K562 (cell line): ENCODE measurements around the gene ATXN7. TPM values are rescaled to one million over a fixed set of nuclear protein-coding genes. Genes with fewer than 3 reads are reported as not detected.
A peak's percentile ranks its signal among the peaks of the same experiment; 100 is the strongest.

Experiments
- ATAC-seq: fragments of 200-7000 bp; cut with Tn5 transposase; 3 replicates; pipeline ENCODE4 v1.9.1; 2020; ENCODE audit warnings: moderate library complexity
- BruUV-seq: library from RNA; stranded (reverse); fragments of 400-500 nt; replicated peaks from 2 replicates; lab custom pipeline; 2021; lab: Mats Ljungman, UMichigan
- CTCF ChIA-PET: fragments of 300-600 bp; formaldehyde crosslinking; extraction: SDS; loops from one replicate; lab custom pipeline; 2021; ENCODE audit warnings: low intra/inter-chr PET ratio; lab: Yijun Ruan, JAX
- POLR2A ChIA-PET: fragments of 300-600, 350-650 bp; sonication (Branson Sonifier 250); formaldehyde crosslinking; extraction: SDS; loops from one replicate; lab custom pipeline; 2021; ENCODE audit warnings: antibody characterized with exemption, inconsistent platforms; lab: Yijun Ruan, JAX
- DNase-seq, 4 experiments: peaks; one replicate each; pipeline versions ENCODE4 v3.0.0 to v3.0.0-alpha.2; 2011 to 2018; ENCODE audit warnings: low spot score in 3 of 4, mixed read lengths in 3 of 4; ENCODE audit errors: extremely low read depth in 1 of 4
- FAIRE-seq: peaks from 2 replicates; lab custom pipeline; 2011; peaks lifted over from hg19 to GRCh38; lab: Jason Lieb, UNC
- H2AFZ ChIP-seq: 2 replicates; pipeline ENCODE4 v1.6.0; 2011; ENCODE audit warnings: low read depth, low read length, control low read depth, inconsistent platforms
- H3K27ac ChIP-seq: fragments of 200-600 bp; 3 replicates; pipeline ENCODE4 v1.8.0; 2011; ENCODE audit warnings: low read depth, mild to moderate bottlenecking, control low read depth, inconsistent platforms, low read length, moderate library complexity, mixed read lengths; ENCODE audit errors: extremely low read depth
- H3K27me3 ChIP-seq, 2 experiments: fragments of 300-600 bp in 1 of 2; 2 replicates in 1 of 2; 3 replicates in 1 of 2; pipeline versions ENCODE4 v1.6.0 to v1.8.0; 2011; ENCODE audit warnings: inconsistent platforms in 2 of 2, low read length in 2 of 2, mild to moderate bottlenecking in 1 of 2, mixed read lengths in 1 of 2, moderate library complexity in 1 of 2; ENCODE audit not compliant: control insufficient read depth in 2 of 2, insufficient read depth in 2 of 2
- H3K36me3 ChIP-seq: fragments of 300-600 bp; 3 replicates; pipeline ENCODE4 v1.8.0; 2011; ENCODE audit warnings: mild to moderate bottlenecking, low read length, inconsistent platforms; ENCODE audit not compliant: control insufficient read depth, insufficient read depth
- H3K4me1 ChIP-seq, 2 experiments: fragments of 200-600 bp in 1 of 2; replicated peaks in 1 of 2; 2 replicates in 1 of 2; 3 replicates in 1 of 2; pipeline versions ENCODE4 v1.5.1 to v1.8.0; 2011; ENCODE audit warnings: inconsistent platforms in 2 of 2, low read length in 2 of 2, mild to moderate bottlenecking in 1 of 2, mixed read lengths in 1 of 2, moderate library complexity in 1 of 2; ENCODE audit not compliant: control insufficient read depth in 2 of 2, insufficient read depth in 2 of 2
- H3K4me2 ChIP-seq: 2 replicates; pipeline ENCODE4 v1.6.1; 2011; ENCODE audit warnings: low read length, control low read depth, inconsistent platforms, mixed read lengths; ENCODE audit not compliant: insufficient read depth
- H3K4me3 ChIP-seq: fragments of 200-600 bp; sonication (generic), shearing (Covaris generic); 2 replicates; pipeline ENCODE4 v1.5.1; 2016; ENCODE audit warnings: control low read depth, inconsistent platforms
- H3K79me2 ChIP-seq: fragments of 200-600 bp; 3 replicates; pipeline ENCODE4 v1.8.0; 2011; ENCODE audit warnings: low read length, inconsistent platforms; ENCODE audit not compliant: control insufficient read depth, insufficient read depth
- H3K9ac ChIP-seq, 2 experiments: 2 replicates each; pipeline versions ENCODE4 v1.6.0 to v1.6.1; 2011; ENCODE audit warnings: low read depth in 2 of 2, low read length in 2 of 2, control low read depth in 1 of 2, inconsistent platforms in 1 of 2, mild to moderate bottlenecking in 1 of 2, mixed read lengths in 1 of 2; ENCODE audit not compliant: insufficient read depth in 1 of 2
- H3K9me1 ChIP-seq: one replicate; pipeline ENCODE4 v1.6.0; 2011; ENCODE audit warnings: inconsistent platforms, mild to moderate bottlenecking, low read length, moderate library complexity; ENCODE audit not compliant: control insufficient read depth, insufficient read depth
- H3K9me3 ChIP-seq: replicated peaks from 2 replicates; pipeline ENCODE4 v1.5.1; 2011; ENCODE audit warnings: low read depth, low read length, inconsistent platforms; ENCODE audit not compliant: control insufficient read depth, insufficient read depth
- H4K20me1 ChIP-seq: replicated peaks from 2 replicates; pipeline ENCODE4 v1.6.1; 2011; ENCODE audit warnings: low read length, inconsistent platforms, mixed read lengths; ENCODE audit not compliant: control insufficient read depth, insufficient read depth
- ZBTB11 ChIP-seq, 3 experiments: fragments of 200-800 bp in 1 of 3; fragments of 250-450 bp in 1 of 3; fragments of 450-650 bp in 1 of 3; sonication (Bioruptor Pico) in 1 of 3; sonication (Bioruptor generic) in 1 of 3; formaldehyde crosslinking in 1 of 3; IDR thresholded peaks; 2 replicates each; pipeline versions ENCODE4 v1.6.1 to v1.8.0; 2016 to 2022; ENCODE audit warnings: mild to moderate bottlenecking in 2 of 3, missing genetic modification characterization in 2 of 3, missing compliant biosample characterization in 1 of 3, moderate library complexity in 1 of 3
- ZNF551 ChIP-seq: fragments of 250-450 bp; sonication (Bioruptor Pico); IDR thresholded peaks from 2 replicates; pipeline ENCODE4 v1.5.0; 2021; ENCODE audit warnings: mild to moderate bottlenecking, moderate library complexity
- WGBS: fragments of 100-300 bp; shearing (Covaris generic); methylation state at CpG from one replicate; pipeline ENCODE4 v1.1.6; 2016; ENCODE audit warnings: low coverage, mixed read lengths; ENCODE audit not compliant: insufficient coverage; ENCODE audit errors: missing lambda C conversion rate; 5-methylcytosine and 5-hydroxymethylcytosine counted together
- in situ Hi-C: fragments of 300-500 bp; cut with MboI; formaldehyde crosslinking; loops from 4 replicates; pipeline ENCODE4 v1.15.0; 2018; ENCODE audit warnings: inconsistent platforms, mixed read lengths
- intact Hi-C: fragments of 100-400 bp; cut with micrococcal nuclease; formaldehyde crosslinking; loops from 2 replicates; pipeline ENCODE4 v1.14.2; 2022
- polyA plus RNA-seq, 8 experiments: library from polyadenylated mRNA; depleted of rRNA in 4 of 8; stranded (reverse) in 5 of 8; unstranded in 3 of 8; fragments of >200 nt; fragmentation: Nextera tagmentation in 2 of 8; fragmentation: Illumina TruSeq in 1 of 8; extraction: Ambion mirVana in 2 of 8; extraction: Trizol in 1 of 8; gene quantifications; 2 replicates each; pipeline versions ENCODE4 v1.2.1 to v1.2.3, GENCODE V29; 2011 to 2014; ENCODE audit warnings: inconsistent platforms in 1 of 8, missing spikeins in 1 of 8
- total RNA-seq, 7 experiments: library from RNA; depleted of rRNA in 6 of 7; stranded (reverse); fragments of >200 nt in 6 of 7; fragmentation: Illumina TruSeq in 2 of 7; extraction: Trizol in 2 of 7; gene quantifications; 2 replicates each; pipeline versions ENCODE4 v1.2.1 to v1.2.3, GENCODE V29; 2011 to 2021; ENCODE audit warnings: low replicate concordance in 1 of 7

The ATXN7 gene
- total and polyA plus RNA-seq, 9 of the 15 experiments (the other 6 are each of a cell fraction or from before 2014, with no cell fraction given): 0.41 to 9.2 (median 6.7) TPM

GRCh38 chr3:64039981-64040733, 176.5 kb downstream of the ATXN7 start:
- Histone ChIP-seq H3K4me2 (no peak overlapping the region), H3K4me3 (no peak overlapping the region), H2AFZ (no peak overlapping the region), H3K9me3 (no peaks in the 10 kb centered on the region), H3K36me3 (no peaks in the 10 kb centered on the region), H3K27me3 (peaks cover 0 to 6% of the 10 kb centered on the region in 2 experiments; a peak in 1 of 5 replicates), H4K20me1 (no peaks in the 10 kb centered on the region), H3K79me2 (no peaks in the 10 kb centered on the region), H3K27ac (no peak overlapping the region), H3K4me1 (no peaks in the 10 kb centered on the region; a peak in 1 of 5 replicates), H3K9ac (no peak overlapping the region), H3K9me1 (no peaks in the 10 kb centered on the region)
- FAIRE-seq (no peak), DNase-seq (no peak), ATAC-seq (no peak)
- intact Hi-C loops: no loop called here
- in situ Hi-C loops: no loop called here
- POLR2A ChIA-PET: no interaction called here
- WGBS: 0% methylated on average over 5 of the region's 5 CpGs
- TF ChIP-seq ZNF551 (CRISPR knock-in tag) (no peak), ZBTB11 (CRISPR knock-in tag; IDR thresholded peaks at IDR 0.05) (peak in 1 of 3 experiments; percentile 80; a peak in 1 of 6 replicates)
- CTCF ChIA-PET: no interaction called here
- BruUV-seq: no TSS peak
